Glutamatergic neuron (in vitro differentiated cells): Measurements from ENCODE around the gene NFYB. TPM values are rescaled to one million over a fixed set of nuclear protein-coding genes. Genes with fewer than 3 reads are reported as not detected.

Experiments used
- DNase-seq: peaks from one replicate; pipeline ENCODE4 v3.0.0; 2022
- H3K27ac Mint-ChIP-seq: one replicate; pipeline ENCODE4 v1.8.0; 2020; ENCODE audit warnings: mild to moderate bottlenecking, mixed read lengths, inconsistent platforms; ENCODE audit not compliant: unreplicated experiment
- H3K27me3 Mint-ChIP-seq: one replicate; pipeline ENCODE4 v1.8.0; 2020; ENCODE audit warnings: mild to moderate bottlenecking, moderate library complexity, mixed read lengths, inconsistent platforms; ENCODE audit not compliant: unreplicated experiment
- H3K36me3 Mint-ChIP-seq: one replicate; pipeline ENCODE4 v1.8.0; 2020; ENCODE audit warnings: mild to moderate bottlenecking, mixed read lengths, inconsistent platforms; ENCODE audit not compliant: unreplicated experiment
- H3K4me1 Mint-ChIP-seq: one replicate; pipeline ENCODE4 v1.8.0; 2020; ENCODE audit warnings: mild to moderate bottlenecking, low read depth, mixed read lengths, inconsistent platforms; ENCODE audit not compliant: unreplicated experiment
- H3K4me3 Mint-ChIP-seq: one replicate; pipeline ENCODE4 v1.8.0; 2020; ENCODE audit warnings: mild to moderate bottlenecking, mixed read lengths, inconsistent platforms; ENCODE audit not compliant: unreplicated experiment
- H3K9me3 Mint-ChIP-seq: one replicate; pipeline ENCODE4 v1.8.0; 2020; ENCODE audit warnings: mild to moderate bottlenecking, moderate library complexity, mixed read lengths, inconsistent platforms; ENCODE audit not compliant: unreplicated experiment
- total RNA-seq: library from RNA; stranded (reverse); fragmentation: NEBNext Ultra II Directional; extraction: Animal tissue kit (Norgen Biotek cat#: 25700); gene quantifications from one replicate; pipeline ENCODE4 v1.2.1, GENCODE V29; 2021; ENCODE audit not compliant: unreplicated experiment
- TF ChIP-seq, protein P1 (sequence below): fragments of 200-600 bp; sonication (generic); IDR thresholded peaks from one replicate; pipeline ENCODE4 v1.5.0; 2021; ENCODE audit not compliant: partially characterized antibody, unreplicated experiment

The NFYB gene
- total RNA-seq, 1 donor from 2014 or later: 17.1 TPM

DNA sequence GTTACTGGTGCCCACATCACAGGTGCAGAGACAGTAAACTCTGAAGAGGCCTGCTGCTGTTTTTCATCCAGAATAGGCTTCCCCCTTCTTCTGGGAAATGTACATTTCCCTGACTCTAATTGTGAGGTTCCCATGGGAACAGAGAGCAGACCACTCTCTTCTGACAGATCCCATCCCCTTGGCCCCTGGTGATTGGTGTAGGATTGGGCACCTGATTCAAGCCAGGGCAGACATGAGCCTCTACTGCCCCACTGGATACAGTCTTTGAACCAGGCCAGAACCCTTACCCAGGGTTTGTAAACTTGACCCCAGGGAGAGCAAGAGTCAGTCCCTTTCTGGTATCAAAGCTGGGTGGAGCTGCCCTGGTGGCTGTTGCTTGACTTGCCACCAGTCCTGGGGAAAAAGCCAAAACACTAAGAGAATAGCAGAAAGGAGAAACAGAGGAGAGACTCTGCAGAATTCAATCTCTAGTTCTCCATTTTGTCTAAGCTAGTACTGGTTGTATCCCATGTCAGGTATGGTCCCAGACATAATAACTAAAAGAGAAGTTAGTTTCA, 14.8 kb upstream of the NFYB start:
- no peak overlapping the region for H3K4me3 Mint-ChIP-seq
- DNase-seq: no peak
- peaks cover 6% of the 10 kb centered on the region for H3K27me3 Mint-ChIP-seq
- H3K27ac Mint-ChIP-seq: no peak overlapping the region
- no peaks in the 10 kb centered on the region for H3K36me3 Mint-ChIP-seq
- no peaks in the 10 kb centered on the region for H3K9me3 Mint-ChIP-seq
- TF ChIP-seq, protein P1, sequence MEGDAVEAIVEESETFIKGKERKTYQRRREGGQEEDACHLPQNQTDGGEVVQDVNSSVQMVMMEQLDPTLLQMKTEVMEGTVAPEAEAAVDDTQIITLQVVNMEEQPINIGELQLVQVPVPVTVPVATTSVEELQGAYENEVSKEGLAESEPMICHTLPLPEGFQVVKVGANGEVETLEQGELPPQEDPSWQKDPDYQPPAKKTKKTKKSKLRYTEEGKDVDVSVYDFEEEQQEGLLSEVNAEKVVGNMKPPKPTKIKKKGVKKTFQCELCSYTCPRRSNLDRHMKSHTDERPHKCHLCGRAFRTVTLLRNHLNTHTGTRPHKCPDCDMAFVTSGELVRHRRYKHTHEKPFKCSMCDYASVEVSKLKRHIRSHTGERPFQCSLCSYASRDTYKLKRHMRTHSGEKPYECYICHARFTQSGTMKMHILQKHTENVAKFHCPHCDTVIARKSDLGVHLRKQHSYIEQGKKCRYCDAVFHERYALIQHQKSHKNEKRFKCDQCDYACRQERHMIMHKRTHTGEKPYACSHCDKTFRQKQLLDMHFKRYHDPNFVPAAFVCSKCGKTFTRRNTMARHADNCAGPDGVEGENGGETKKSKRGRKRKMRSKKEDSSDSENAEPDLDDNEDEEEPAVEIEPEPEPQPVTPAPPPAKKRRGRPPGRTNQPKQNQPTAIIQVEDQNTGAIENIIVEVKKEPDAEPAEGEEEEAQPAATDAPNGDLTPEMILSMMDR: no peak
- peaks cover 3% of the 10 kb centered on the region for H3K4me1 Mint-ChIP-seq

DNA sequence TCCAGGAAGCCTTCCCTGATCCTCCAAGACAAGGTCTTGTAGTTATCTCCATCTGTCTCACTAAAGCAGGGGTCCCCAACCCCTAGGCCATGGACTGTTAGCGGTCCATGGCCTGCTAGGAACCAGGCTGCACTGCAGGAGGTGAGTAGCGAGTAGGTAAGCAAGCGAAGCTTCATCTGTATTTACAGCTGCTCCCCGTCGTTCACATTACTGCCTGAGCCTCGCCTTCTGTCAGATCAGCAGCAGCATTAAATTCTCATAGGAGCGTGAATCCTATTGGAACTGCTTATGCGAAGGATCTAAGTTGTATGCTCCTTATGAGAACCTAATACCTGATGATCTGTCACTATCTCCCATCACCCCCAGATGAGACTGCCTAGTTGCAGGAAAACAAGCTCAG, 12.4 kb upstream of the NFYB start:
- DNase-seq: no peak

DNA sequence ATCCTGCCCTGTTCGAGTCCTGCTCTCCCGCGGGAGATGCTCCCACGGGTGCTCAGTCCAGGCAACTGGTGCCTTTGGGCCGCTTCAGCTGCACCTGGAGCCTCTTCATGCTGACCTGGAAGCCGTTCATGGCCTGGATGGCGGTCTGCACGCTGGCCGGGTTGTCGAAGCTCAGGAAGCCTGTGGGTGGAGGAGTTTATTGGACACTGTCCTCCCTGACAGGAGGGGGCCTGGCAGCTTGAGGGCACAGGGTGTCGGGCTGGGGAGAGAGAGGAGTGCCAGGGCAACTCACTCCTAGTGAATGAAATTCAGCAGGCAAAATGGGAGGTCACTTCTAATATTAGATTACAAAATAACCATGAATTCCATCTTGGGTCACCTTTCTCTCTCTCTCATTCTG, 9.3 kb upstream of the NFYB start:
- H3K4me3 Mint-ChIP-seq: no peak overlapping the region
- H3K27ac Mint-ChIP-seq: no peak overlapping the region
- H3K9me3 Mint-ChIP-seq: no peaks in the 10 kb centered on the region

More for the DNA sequence above, 12.4 kb upstream of the NFYB start:
- no peaks in the 10 kb centered on the region for H3K9me3 Mint-ChIP-seq
- TF ChIP-seq, protein P1: no peak
- H3K4me1 Mint-ChIP-seq: peaks cover 3% of the 10 kb centered on the region
- H3K4me3 Mint-ChIP-seq: no peak overlapping the region
- H3K36me3 Mint-ChIP-seq: no peaks in the 10 kb centered on the region
- H3K27me3 Mint-ChIP-seq: peaks cover 5% of the 10 kb centered on the region
- no peak overlapping the region for H3K27ac Mint-ChIP-seq

DNA sequence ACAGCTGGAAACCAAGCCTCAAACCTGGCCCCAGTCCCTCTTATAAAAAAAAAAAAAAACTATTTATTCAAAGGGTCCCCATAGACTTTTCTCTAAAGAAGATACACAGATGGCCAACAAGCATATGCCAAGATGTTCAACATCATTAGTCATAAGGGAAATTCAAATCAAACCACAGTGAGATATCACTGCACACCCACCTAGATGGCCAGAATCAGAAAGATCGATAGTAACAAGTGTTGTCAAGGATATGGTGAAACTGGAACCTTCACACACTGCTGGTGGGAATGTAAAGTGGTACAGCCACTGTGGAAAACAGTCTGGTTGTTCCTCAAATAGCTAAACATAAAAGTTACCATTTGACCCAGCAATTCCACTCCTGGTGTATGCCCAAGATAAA, 5.9 kb upstream of the NFYB start:
- no peaks in the 10 kb centered on the region for H3K36me3 Mint-ChIP-seq
- H3K4me3 Mint-ChIP-seq: no peak overlapping the region
- TF ChIP-seq, protein P1: no peak
- peaks cover 2% of the 10 kb centered on the region for H3K4me1 Mint-ChIP-seq
- H3K27me3 Mint-ChIP-seq: no peaks in the 10 kb centered on the region
- no peak for DNase-seq
- H3K27ac Mint-ChIP-seq: no peak overlapping the region
- peaks cover 1% of the 10 kb centered on the region for H3K9me3 Mint-ChIP-seq

More for the DNA sequence above, 9.3 kb upstream of the NFYB start:
- H3K36me3 Mint-ChIP-seq: no peaks in the 10 kb centered on the region
- peaks cover 3% of the 10 kb centered on the region for H3K27me3 Mint-ChIP-seq
- no peak for DNase-seq
- peaks cover under 1% of the 10 kb centered on the region for H3K4me1 Mint-ChIP-seq
- TF ChIP-seq, protein P1: no peak

- no peak for DNase-seq
- Mint-ChIP-seq H3K36me3 (no peaks in the 10 kb centered on the region), H3K4me3 (no peak overlapping the region), H3K4me1 (peaks cover 5% of the 10 kb centered on the region), H3K9me3 (peaks cover 1% of the 10 kb centered on the region), H3K27me3 (peaks cover 2% of the 10 kb centered on the region), H3K27ac (no peak overlapping the region)
- TF ChIP-seq, protein P1: no peak
Observed at GRCh38 chr12:104143002-104143401, 5.0 kb upstream of the NFYB start.
